Upper lobe of left lung (tissue), 4 donors: ENCODE results near the gene TENM3.

ENCODE experiments used
- CTCF ChIP-seq, 6 experiments: fragments of 450-650 bp in 4 of 6; fragments of 200-600 bp in 2 of 6; sonication (generic) in 2 of 6; IDR thresholded peaks; one replicate each; pipeline ENCODE4 v1.5.1; 2016 to 2019; ENCODE audit warnings: antibody characterized with exemption in 6 of 6
- EP300 ChIP-seq, 4 donors: sonication (generic); formaldehyde crosslinking; IDR thresholded peaks; one replicate each; pipeline ENCODE4 v1.5.1; 2017; ENCODE audit warnings: antibody characterized with exemption in 4 of 4, control low read depth in 2 of 4
- POLR2A ChIP-seq, 4 donors: fragments of 450-650 bp; IDR thresholded peaks; one replicate each; pipeline ENCODE4 v1.5.1; 2016 to 2017; ENCODE audit warnings: antibody characterized with exemption in 4 of 4, mild to moderate bottlenecking in 2 of 4
- POLR2AphosphoS5 ChIP-seq, 2 donors: sonication (generic); formaldehyde crosslinking; IDR thresholded peaks; one replicate each; pipeline ENCODE4 v1.5.1; 2017; ENCODE audit warnings: antibody characterized with exemption in 2 of 2

GRCh38 chr4:182294451-182294850, 51.2 kb downstream of the TENM3 start:
- TF ChIP-seq CTCF (IDR thresholded peaks at IDR 0.05) (no peak), POLR2A (IDR thresholded peaks at IDR 0.05) (no peak), POLR2AphosphoS5 (IDR thresholded peaks at IDR 0.05) (no peak), EP300 (IDR thresholded peaks at IDR 0.05) (no peak)
